ENCODE measurements around the gene ENTPD6. TPM values are rescaled to one million over a fixed set of nuclear protein-coding genes. Genes with fewer than 3 reads are reported as not detected.
"Not testable (repeated sequence)": the region's sequence is repeated elsewhere in the genome, so short reads cannot be mapped to it uniquely, and the experiment has no call there.

ENTPD6 gene
- total RNA-seq, 1 donor from 2014 or later, result 117 TPM

DNA sequence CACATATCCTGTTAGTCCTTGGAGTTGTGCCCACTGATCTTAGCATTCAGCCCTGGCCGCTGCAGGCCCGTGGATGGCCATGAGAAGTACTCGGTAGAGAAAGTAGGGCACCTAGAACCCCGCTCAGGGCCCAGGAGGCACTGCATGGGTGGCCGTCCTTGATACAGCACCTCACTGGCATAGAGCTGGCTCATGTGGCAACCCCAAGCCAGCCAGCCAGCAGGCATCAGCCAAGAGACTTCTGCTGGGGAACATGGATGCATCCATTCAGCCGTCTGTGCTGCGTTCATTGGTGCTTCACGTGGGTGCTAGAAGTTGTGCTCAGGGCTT is 62.9 kb downstream of the ENTPD6 start:
- Histone ChIP-seq H3K4me3 (ENCODE audit: low read depth, low read length) (no peak overlapping the region), H3K27me3 (ENCODE audit: control insufficient read depth, insufficient read depth, low read length) (no peaks in the 10 kb centered on the region), H3K36me3 (ENCODE audit: control insufficient read depth, insufficient read depth, low read length) (peaks cover 23% of the 10 kb centered on the region)
- DNase-seq (ENCODE audit: low read depth) (no peak), FAIRE-seq (no peak)
- no peak for TF ChIP-seq CTCF (IDR thresholded peaks at IDR 0.05; ENCODE audit: insufficient read depth, low read length, severe bottlenecking)

DNA sequence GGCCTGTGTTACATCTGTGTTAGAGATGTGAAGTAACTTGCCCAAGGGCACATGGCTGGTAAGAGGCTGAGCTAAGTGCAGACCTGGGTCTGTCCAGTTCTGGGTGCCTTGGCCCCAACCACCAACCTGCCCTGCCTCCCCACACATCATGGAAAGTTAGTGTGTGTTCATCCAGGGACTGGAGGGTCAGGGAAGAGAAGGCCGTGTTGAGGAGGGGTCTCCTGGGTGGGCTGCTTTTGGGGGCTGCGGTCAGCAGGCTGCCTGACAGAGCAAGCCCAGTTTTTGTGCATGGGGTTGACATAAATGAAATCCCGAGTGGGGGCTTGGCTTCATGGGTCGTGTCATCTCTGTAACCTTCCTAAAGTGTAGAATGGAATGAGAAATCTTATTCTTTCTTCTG is 63.3 kb downstream of the ENTPD6 start:
- DNase-seq (ENCODE audit: low read depth), result no peak
- no peak for TF ChIP-seq CTCF (IDR thresholded peaks at IDR 0.05; ENCODE audit: insufficient read depth, low read length, severe bottlenecking)
- H3K4me3 ChIP-seq (ENCODE audit: low read depth, low read length), result no peak overlapping the region

GRCh38 chr20:25259358-25259757 is 63.8 kb downstream of the ENTPD6 start:
- DNase-seq (ENCODE audit: low read depth) (no peak), FAIRE-seq (no peak)
- Histone ChIP-seq H3K27me3 (ENCODE audit: control insufficient read depth, insufficient read depth, low read length) (no peaks in the 10 kb centered on the region), H3K36me3 (ENCODE audit: control insufficient read depth, insufficient read depth, low read length) (peaks cover 23% of the 10 kb centered on the region), H3K4me3 (ENCODE audit: low read depth, low read length) (no peak overlapping the region)
- no peak for TF ChIP-seq CTCF (IDR thresholded peaks at IDR 0.05; ENCODE audit: insufficient read depth, low read length, severe bottlenecking)

More for the DNA sequence above, 63.3 kb downstream of the ENTPD6 start:
- FAIRE-seq, result no peak
- Histone ChIP-seq H3K36me3 (ENCODE audit: control insufficient read depth, insufficient read depth, low read length) (peaks cover 23% of the 10 kb centered on the region), H3K27me3 (ENCODE audit: control insufficient read depth, insufficient read depth, low read length) (no peaks in the 10 kb centered on the region)

GRCh38 chr20:25259788-25260254 is 64.3 kb downstream of the ENTPD6 start:
- Histone ChIP-seq H3K36me3 (ENCODE audit: control insufficient read depth, insufficient read depth, low read length) (peaks cover 20% of the 10 kb centered on the region), H3K27me3 (ENCODE audit: control insufficient read depth, insufficient read depth, low read length) (no peaks in the 10 kb centered on the region), H3K4me3 (ENCODE audit: low read depth, low read length) (no peak overlapping the region)
- TF ChIP-seq CTCF (IDR thresholded peaks at IDR 0.05; ENCODE audit: insufficient read depth, low read length, severe bottlenecking), result no peak
- DNase-seq (ENCODE audit: low read depth) (no peak), FAIRE-seq (no peak)

DNA sequence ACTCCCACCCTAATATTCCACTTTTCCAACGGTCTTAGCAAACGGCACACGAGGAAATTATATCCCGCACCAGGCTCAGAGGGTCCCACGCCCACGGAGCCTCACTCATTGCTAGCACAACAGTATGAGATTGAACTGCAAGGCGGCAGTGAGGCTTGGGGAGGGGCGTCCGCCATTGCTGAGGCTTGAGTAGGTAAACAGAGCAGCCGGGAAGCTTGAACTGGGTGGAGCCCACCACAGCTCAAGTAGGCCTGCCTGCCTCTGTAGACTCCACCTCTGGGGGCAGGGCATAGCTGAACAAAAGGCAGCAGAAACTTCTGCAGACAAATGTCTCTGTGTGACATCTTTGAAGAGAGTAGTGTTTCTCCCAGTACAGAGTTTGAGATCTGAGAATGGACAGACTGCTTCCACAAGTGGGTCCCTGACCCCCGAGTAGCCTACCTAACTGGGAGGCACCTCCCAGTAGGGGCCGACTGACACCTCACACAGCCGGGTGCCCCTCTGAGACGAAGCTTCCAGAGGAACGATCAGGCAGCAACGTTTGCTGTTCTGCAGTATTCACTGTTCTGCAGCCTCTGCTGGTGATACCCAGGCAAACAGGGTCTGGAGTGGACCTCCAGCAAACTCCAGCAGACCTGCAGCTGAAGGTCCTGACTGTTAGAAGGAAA is 65.4 kb downstream of the ENTPD6 start:
- H3K36me3 ChIP-seq (ENCODE audit: control insufficient read depth, insufficient read depth, low read length), result peaks cover 16% of the 10 kb centered on the region
- H3K4me3 ChIP-seq (ENCODE audit: low read depth, low read length); FAIRE-seq; H3K27me3 ChIP-seq (ENCODE audit: control insufficient read depth, insufficient read depth, low read length); DNase-seq (ENCODE audit: low read depth): not testable (repeated sequence)

- Histone ChIP-seq H3K4me3 (ENCODE audit: low read depth, low read length) (no peak overlapping the region), H3K27me3 (ENCODE audit: control insufficient read depth, insufficient read depth, low read length) (no peaks in the 10 kb centered on the region), H3K36me3 (ENCODE audit: control insufficient read depth, insufficient read depth, low read length) (peaks cover 35% of the 10 kb centered on the region)
- DNase-seq (ENCODE audit: low read depth) (no peak), FAIRE-seq (peak; percentile 86)
- TF ChIP-seq CTCF (IDR thresholded peaks at IDR 0.05; ENCODE audit: insufficient read depth, low read length, severe bottlenecking), result no peak
These were observed 73.7 kb downstream of the ENTPD6 start for GRCh38 chr20:25269057-25269832.

All from bronchial epithelial cell (primary cell).